Glomerular visceral epithelial cell (primary cell): ENCODE results near the gene PKIB.

Source experiments
- DNase-seq: peaks from one replicate; pipeline ENCODE4 v3.0.0-alpha.2; 2016; ENCODE audit errors: extremely low spot score

Gene PKIB

DNA sequence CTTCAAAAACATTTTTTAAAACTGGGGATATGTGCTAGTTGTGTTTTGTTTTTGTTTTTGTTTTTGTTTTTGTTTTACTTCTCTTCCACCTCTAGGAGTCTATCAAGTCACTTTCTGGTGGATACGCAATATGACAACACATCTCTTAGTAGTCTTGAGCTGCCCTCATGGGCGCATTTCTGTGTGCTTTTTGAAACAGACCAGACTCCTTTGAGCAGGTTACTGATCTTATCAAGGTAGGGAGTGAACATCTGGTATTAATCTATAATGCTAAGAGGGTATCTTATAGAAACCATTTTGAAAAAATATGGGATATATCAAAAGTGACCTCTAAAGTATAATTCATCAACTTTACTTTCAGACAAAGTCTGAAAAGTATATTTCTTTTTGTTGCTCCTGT lies 56.2 kb downstream of the PKIB start:
- DNase-seq: no peak

DNA sequence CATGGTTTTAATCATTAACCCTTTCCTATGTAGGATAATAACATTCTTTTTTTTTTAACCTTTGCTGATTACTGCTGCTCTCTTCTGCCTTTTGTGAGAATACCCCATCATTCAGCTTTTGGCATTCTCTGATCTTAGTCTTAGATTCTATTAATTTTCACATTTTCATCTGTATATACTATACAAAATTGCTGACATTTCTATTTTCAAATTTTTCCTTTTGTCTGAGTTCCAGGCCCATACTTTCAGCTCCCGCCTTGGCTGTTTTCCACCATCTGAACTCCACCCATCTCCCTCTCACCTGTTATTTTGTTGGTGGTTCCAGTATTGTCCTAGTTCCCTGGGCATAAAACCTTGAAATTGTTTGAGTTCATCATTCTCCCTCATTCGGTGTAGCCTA lies 59.2 kb downstream of the PKIB start:
- DNase-seq: no peak

DNA sequence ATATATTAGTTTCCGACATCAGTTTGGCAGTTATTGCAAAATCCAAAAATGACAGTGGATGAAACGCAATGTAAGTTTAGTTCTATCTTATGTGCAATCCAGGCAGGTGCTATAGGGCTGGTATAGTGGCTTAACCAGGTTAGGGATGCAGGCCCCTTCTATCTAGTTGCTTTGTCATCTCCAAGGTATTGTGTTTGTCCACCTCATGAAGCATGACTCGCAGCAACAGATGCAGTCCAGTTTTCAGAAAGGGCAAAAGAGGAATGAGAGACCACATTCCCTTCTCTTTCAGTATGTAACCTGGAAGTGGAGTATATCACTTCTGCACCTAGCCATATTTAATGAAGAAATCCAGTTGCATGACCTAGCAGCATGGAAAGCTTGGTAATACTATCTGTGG lies 59.7 kb downstream of the PKIB start:
- no peak for DNase-seq

DNA sequence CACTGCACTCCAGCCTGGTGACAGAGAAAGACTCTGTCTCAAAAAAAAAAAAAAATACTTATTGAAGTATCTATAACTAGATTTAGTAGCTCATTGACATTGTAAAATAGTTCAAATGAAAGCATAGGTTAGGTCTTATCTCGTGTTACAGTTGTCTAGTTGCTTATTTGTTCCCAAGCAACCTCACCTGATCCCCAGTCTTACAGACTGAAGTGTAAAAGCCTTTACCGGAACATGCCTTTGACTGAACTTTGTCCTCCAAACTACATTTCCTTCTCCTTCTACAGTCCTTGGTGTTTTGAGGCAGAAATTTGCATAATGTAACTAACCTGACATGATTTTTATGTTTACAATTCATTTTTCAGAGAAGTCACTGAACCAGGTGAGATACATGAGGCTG lies 61.0 kb downstream of the PKIB start:
- no peak for DNase-seq

DNA sequence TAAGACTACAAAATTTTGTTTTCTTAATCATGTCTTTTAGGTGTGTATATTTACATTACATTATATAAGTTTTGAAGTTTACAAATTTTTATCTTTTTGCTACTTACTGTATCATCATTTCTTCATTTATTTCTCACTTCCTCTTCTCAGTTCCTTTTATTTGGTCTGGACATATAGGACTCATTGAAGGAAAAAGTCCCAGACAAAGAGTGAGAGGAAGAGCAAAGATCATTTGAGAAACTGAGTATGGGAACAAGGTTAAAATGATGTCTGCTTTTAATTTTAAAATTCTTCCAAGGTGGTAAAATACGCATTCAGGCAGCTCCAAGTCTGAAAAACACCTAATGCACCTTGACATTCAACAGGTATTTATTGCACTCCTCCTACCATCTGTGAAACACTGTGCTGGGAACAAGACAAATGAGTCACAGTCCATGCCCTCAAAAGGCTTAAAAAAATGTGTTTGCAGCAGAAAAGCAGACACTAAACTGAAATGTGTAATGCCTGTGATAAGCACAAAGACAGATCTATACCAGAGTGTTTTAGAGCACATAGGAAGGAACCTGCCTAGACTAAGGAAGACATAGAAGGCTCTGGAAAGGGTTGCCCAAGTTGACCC lies 63.2 kb downstream of the PKIB start:
- DNase-seq: no peak

DNA sequence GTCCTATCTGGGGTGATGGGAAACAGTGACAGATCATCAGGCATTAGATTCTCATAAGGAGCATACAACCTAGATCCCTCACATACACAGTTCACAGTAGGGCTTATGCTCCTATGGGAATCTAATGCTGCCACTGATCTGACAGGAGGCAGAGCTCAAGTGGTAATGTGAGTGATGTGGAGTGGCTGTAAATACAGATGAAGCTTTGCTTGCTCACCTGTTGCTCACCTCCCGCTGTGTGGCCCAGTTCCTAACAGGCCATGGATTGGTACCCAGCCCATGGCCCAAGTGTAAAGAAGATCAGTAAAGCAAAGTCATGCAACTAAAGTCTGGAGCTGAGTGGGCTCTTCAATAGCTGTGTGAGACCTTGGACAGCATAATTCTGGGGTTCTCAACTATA lies 65.9 kb downstream of the PKIB start:
- no peak for DNase-seq

DNA sequence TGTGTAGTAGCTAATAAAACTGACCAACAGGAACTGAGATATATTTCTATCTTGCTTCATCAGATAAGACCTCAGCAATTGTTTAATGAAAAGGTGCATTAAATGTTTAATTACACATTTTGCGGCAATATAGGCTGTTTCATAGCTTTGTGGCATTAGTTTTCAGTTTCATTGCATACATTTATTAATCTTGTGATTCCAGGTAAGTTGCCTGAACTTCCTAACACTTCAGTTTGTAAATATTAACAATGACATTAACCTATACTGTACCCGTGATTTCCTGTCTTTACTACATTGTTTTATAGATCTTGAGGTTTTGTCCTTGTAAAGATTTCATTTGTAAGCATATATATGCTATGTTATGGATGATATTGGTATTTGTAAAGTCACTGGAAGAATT lies 66.5 kb downstream of the PKIB start:
- DNase-seq: no peak

DNA sequence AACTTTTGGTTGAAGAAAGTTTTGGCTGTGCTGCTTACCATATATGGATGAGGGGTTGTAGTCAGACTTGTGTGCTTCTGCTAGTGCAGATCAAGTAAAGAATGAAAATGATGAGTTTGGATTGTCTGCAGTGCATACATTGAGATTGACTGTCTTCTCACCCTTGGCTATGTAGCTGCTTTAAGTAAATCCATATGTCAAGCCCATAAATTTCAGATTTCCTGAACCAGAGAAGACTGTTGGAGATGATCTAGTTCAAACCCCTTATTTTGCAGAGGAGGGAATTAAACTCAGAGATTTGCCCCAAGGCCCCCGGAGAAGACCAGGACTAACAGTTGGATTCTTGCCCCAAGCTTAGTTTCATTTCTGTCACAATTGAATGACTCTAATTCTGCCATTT lies 67.2 kb downstream of the PKIB start:
- DNase-seq: no peak

DNA sequence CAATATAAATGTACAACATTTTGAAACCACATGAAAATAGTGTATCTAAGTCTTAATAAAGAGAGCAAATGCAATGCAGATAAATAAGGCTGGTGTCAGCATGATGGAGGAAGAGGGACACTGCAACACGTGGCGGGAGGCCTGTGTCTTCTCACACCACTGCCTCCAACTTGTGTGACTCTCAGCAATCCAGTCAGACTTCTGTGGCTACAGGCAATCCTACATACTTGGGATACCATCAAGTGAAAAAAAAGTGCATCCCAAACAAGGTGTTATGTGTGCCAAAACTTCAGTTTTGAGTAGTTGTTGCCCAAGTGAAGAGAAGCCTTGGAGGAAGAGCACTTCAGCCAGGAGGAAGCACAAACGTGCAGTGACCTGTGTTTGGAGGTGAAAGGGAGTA lies 68.6 kb downstream of the PKIB start:
- DNase-seq: no peak

DNA sequence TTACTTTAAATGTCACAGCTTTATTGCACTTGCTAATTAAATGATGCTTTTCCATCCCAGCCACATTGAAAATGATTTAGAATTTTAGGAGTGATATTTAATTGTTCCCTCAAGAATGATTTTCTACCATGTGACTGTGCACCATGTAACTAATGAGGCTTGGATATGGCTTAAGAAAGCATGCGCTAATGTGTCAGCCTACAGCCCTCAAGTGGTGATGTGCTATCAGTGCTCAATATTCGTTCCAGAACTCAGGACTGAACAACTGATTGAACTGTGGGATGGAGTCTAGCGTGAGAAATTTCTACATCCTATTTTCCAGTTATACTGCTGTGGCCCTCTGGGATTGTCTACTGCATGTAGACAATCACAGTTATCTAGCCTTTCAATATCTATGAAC lies 71.5 kb downstream of the PKIB start:
- DNase-seq: no peak

DNA sequence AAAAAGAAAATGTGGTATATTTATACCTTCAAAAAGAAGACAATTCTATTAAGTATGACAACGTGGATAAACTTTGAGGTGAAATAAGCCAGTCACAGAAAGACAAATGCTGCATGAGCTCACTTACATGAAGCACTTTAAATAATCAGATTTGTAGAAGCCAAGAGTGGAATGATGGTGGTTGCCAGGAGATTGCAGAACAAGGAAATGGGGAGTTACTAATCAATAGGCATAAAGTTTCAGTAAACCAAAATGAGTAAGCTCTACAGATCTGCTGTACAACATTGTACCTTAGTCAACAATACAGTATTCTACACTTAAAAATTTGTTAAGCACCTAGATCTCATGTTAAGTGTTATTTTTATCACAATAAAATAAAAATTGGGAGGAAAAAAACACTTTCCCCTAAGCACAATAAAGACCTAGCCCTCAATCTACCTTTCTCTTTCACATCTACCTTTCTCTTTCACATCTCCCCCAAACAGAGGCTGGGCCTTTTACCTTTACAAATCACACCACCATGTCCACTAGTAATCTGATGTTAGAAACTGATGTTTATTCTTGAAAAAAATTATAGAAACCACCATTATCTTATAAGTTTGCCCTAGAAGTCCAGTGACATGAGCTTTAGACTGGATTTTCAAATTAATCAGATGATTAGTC lies 73.9 kb downstream of the PKIB start:
- no peak for DNase-seq

DNA sequence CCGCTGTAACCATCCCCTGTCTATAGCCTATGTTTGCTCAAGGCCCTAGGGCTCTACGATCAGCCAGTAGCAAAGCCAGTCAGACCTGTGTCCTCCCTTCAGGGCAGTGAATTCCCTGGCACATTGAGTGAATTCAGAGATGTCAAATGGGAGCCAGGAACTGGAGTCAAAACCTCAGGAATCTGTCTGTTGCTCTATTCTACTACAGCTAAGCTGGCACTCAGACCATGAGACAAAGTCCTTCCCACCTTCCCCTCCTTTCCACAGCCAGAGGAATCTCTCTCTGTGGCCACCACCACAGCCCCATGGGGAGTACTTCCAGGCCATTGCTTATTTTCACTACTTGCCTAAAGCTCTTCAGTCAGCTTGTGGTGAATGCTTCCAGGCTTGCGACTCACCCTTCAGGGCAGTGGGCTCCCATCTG lies 82.0 kb downstream of the PKIB start:
- DNase-seq: peak; percentile 81

DNA sequence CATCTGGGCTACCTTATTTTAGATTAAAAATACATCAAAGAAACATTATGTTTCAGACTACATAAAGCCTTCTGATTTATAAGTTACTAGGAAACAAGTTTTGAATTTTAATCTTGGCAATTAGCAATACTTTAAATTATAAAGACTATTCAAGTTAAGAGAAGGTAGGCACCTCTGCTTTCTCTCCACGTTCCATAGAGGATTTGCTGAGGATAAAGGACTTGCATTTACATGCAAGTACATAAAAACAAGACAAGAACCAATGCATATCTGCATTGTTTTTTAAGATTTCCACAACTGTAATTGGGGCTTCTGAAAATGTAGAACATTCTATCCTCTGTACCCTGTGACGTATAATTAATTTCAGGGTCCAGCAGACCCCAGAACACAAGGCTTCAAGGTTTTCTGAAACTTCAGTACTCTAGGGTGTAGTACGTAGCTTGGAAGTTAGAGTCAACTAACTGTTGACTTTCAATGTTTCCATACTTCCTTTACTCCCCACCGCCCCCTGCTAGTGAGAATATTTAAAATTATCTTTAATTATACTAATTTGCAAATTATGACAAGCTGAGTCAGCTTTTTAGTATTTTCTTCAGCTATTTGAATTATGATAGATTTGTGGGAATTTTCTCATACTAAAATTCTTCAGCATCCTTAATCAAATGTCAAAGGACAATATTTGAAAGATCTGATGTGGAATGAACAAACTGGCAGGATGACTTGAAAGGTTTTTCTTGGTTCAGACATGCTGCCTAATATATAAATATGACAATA lies 82.8 kb downstream of the PKIB start:
- DNase-seq: no peak

DNA sequence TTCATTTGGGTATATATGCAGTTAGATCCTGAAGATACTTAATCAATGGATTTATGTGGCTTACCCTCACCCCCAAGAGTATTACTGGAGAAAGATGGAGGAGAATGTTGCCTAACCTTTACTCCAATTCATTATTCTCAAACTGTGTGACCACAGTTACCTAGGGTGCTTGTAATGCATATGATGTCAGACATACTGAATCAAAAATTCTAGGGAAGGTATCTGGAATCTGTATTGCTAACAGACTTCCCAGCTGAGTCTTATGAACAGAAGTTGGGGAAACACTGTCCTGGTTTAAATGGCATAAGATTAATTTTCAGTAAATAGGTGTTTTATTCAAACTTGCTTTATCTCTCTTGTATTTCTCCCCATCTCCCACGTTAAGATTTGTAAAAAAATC lies 83.9 kb downstream of the PKIB start:
- no peak for DNase-seq

DNA sequence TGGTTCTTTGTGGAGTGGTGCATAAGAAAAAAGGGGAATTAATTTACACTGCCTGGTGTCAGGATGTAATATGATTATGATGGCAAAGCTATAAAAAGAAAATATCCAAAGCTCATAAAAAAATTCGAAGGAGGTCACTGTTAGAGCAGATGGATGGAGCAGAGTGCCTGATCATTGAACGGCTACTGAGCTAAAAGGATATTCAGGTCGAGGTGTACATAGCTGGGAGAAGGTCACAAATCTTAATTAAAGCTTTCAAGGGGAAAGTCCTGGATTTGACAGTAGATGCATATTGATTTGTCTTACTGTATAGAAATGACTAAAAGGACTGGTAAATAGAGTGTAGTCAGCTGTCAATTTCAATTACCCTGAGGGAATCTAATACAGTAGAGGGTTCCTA lies 84.4 kb downstream of the PKIB start:
- no peak for DNase-seq

DNA sequence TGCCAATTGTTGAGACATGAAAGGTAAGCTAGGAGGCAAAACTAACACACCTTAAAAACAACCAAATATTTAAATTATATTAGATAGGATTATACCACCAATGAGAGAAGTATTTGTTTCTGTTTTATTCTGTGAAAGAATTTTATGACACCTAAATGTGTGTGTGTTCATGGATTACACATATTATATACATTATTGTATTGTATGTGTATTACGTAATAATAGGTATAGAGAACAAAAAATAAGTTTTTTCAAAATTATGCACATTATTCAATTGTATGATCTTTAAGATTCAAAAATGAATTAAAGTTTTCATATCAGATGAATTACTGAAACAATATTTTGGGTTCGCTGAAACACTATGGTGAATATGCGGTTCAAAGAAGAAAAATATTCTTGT lies 85.0 kb downstream of the PKIB start:
- no peak for DNase-seq

DNA sequence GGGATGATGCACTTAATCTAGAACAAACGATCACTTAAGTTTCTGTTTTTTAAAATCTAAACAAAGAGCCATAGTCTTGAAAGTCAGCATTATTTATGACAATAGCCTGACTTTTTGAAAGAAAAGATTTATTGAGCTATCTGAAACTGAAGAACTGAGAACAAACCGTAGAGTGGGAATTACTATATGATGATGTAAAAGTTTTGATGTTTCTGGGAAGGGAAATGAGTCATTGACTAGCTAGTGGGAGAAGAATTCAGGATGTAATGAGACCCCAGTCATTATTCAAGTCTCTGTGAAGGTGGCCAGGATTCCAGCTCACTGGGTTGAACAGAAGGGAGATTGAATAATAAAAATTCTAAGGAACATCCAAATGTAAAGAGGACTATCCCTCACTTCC lies 85.9 kb downstream of the PKIB start:
- peak; percentile 69 for DNase-seq

DNA sequence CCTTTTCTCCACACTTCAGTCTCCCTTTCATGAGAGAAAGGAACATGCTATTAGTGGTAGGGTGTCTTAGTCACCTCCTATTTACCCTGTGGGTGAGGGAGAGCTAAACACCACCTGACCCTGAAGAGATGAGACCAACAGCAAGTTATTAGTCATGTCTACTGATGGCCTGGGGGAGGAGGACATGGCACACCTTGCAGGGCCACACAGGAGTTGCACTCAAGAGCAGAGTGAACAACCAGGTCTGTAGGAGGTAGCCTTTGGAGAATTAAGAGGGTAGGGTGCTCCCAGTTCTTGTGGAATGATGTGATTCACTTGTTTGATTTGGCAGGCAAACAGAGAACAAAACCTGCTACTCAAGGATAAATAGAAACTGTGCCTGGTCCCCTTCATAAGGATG lies 86.6 kb downstream of the PKIB start:
- peak; percentile 51 for DNase-seq

DNA sequence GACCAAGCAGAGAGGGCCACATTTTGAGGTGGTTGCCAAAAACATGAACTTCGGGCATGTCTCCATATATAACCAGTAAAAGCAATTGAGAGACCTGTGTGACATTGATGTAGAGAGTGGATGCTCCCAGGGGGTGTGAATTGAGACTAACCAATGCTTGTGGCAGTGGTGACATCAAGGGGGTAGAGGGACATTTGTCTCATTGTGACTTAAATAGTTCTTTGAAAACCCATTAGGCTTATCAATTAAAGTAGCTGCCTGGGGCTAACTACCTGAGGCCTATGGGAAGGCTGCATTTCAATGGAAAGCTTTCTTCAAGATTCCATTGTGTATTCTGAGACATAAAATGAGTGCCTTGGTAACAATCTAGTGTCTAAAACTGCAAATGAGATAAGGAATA lies 87.3 kb downstream of the PKIB start:
- no peak for DNase-seq

DNA sequence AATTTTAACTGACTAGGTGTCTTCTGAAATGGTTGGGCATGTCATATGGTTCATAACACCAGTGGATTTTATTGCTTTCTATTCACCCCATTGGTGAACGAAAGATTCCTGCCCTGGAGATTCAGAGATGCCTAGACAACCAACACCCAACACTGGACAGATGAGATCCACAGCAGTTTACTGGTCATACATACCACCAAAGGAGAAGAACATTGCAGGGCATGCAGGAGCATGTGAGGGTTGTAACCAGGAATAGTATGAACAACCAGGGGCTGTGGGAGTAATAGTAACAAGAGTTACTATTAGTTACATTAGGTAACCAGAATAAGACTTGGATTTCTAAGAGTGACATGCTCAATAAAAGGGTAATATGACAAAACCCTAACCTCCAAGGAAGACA lies 91.5 kb downstream of the PKIB start:
- DNase-seq: no peak

DNA sequence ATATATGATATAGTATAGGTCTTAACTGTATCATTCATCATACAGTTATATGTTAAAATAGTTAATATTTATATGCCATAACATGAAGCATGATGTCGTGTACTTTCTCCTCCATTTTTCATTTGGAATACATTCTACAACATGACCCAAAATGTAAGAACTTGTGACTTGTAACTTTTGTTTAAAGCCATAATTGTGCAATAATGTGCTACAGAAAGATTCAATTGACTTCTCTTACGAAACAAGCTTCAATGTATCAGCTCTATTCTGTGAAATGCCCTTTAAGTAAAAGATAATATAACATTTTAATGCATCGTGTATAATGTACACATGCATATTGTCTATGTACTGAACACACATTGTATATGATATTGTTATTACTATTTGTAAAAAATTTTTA lies 92.6 kb downstream of the PKIB start:
- no peak for DNase-seq

DNA sequence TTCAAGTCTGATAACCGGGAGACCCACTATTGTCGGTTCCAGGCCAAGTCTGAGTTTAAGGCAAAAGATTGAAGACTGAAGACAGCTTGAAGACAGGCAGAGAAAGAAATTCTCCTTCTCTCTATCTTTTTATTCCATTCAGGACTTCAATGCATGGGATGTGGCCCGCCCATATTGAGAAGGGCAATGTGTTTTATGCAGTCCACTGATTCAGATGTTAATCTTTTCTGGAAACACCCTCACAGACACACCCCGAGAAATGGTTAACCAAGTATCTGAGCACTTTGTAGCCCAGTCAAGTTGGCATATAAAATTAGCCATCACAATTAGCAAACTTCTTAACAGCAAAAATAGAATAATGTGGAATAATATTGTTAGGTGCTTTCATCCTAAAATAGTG lies 93.9 kb downstream of the PKIB start:
- DNase-seq: no peak

DNA sequence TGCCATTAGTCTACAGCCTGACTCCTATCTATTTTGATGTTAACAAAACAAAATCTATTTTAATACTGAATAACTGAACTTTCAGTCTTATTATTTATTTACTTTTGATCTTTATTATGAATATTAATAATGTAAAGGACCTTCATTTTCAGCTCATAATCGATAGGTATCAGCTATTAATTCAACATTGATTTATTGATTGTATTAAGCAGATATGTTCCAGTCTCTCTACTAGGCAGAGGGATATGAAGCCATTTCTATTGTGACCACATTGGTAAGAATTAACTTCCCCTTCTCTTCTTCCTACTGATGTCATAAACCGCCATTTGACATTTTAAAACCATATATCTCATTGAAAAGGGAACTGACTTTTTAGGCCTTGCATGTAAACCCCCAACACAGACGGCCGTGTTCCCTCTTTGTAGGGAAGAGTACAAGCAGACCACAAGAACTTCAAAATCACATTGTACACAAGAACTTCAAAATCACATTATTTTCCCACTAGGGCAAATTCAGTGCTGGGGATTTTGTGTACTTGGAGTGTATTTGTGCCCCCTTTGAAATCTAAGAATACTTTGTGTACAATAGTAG lies 99.8 kb downstream of the PKIB start:
- no peak for DNase-seq
